Astrocyte (in vitro differentiated cells and primary cell): ENCODE measurements around the gene PXT1. TPM values are rescaled to one million over a fixed set of nuclear protein-coding genes. Genes with fewer than 3 reads are reported as not detected.

Experiments
- DNase-seq: peaks from one replicate; pipeline ENCODE4 v3.0.0-alpha.2; 2010; ENCODE audit warnings: low read depth
- FAIRE-seq: peaks from 2 replicates; lab custom pipeline; 2011; peaks lifted over from hg19 to GRCh38; lab: Jason Lieb, UNC
- H2AFZ ChIP-seq: 2 replicates; pipeline ENCODE4 v1.6.0; 2012; ENCODE audit warnings: low read depth, low read length, inconsistent platforms
- H3K27ac ChIP-seq: 2 replicates; pipeline ENCODE4 v1.5.1; 2011; ENCODE audit warnings: low read depth, low read length, inconsistent platforms
- H3K27me3 ChIP-seq: 2 replicates; pipeline ENCODE4 v1.6.0; 2011; ENCODE audit warnings: low read length, inconsistent platforms; ENCODE audit not compliant: insufficient read depth
- H3K36me3 ChIP-seq: 2 replicates; pipeline ENCODE4 v1.5.1; 2011; ENCODE audit warnings: low read length, inconsistent platforms; ENCODE audit not compliant: insufficient read depth
- H3K4me1 ChIP-seq: 2 replicates; pipeline ENCODE4 v1.5.1; 2011; ENCODE audit warnings: low read length, inconsistent platforms; ENCODE audit not compliant: insufficient read depth
- H3K4me2 ChIP-seq: 2 replicates; pipeline ENCODE4 v1.6.0; 2012; ENCODE audit warnings: low read length, inconsistent platforms
- H3K4me3 ChIP-seq: 2 replicates; pipeline ENCODE4 v1.5.1; 2011; ENCODE audit warnings: low read depth, mild to moderate bottlenecking, low read length, inconsistent platforms; ENCODE audit not compliant: insufficient read depth
- H3K79me2 ChIP-seq: 2 replicates; pipeline ENCODE4 v1.6.0; 2012; ENCODE audit warnings: mild to moderate bottlenecking, low read length, inconsistent platforms; ENCODE audit not compliant: insufficient read depth
- H3K9ac ChIP-seq: 2 replicates; pipeline ENCODE4 v1.6.0; 2012; ENCODE audit warnings: mild to moderate bottlenecking, low read length, inconsistent platforms
- H3K9me3 ChIP-seq: 2 replicates; pipeline ENCODE4 v1.5.1; 2012; ENCODE audit warnings: low read depth, mild to moderate bottlenecking, low read length, inconsistent platforms; ENCODE audit not compliant: insufficient read depth
- H4K20me1 ChIP-seq: 2 replicates; pipeline ENCODE4 v1.6.0; 2012; ENCODE audit warnings: low read length, inconsistent platforms; ENCODE audit not compliant: insufficient read depth
- H3K27ac Mint-ChIP-seq: one replicate; pipeline ENCODE4 v1.8.0; 2021; ENCODE audit warnings: mild to moderate bottlenecking, mixed read lengths; ENCODE audit not compliant: unreplicated experiment
- H3K27me3 Mint-ChIP-seq: one replicate; pipeline ENCODE4 v1.8.0; 2021; ENCODE audit warnings: low read depth, mixed read lengths; ENCODE audit not compliant: unreplicated experiment
- H3K36me3 Mint-ChIP-seq: one replicate; pipeline ENCODE4 v1.8.0; 2021; ENCODE audit warnings: low read depth, mixed read lengths; ENCODE audit not compliant: unreplicated experiment
- H3K4me1 Mint-ChIP-seq: one replicate; pipeline ENCODE4 v1.8.0; 2021; ENCODE audit warnings: low read depth, mixed read lengths; ENCODE audit not compliant: unreplicated experiment
- H3K4me3 Mint-ChIP-seq: one replicate; pipeline ENCODE4 v1.8.0; 2021; ENCODE audit warnings: mild to moderate bottlenecking, moderate library complexity, mixed read lengths; ENCODE audit not compliant: unreplicated experiment
- H3K9me3 Mint-ChIP-seq: one replicate; pipeline ENCODE4 v1.8.0; 2021; ENCODE audit warnings: mild to moderate bottlenecking, mixed read lengths; ENCODE audit not compliant: unreplicated experiment
- CTCF ChIP-seq: IDR thresholded peaks from 2 replicates; pipeline ENCODE4 v1.5.1; 2011; ENCODE audit warnings: low read depth, mild to moderate bottlenecking, inconsistent platforms, low read length, moderate library complexity; ENCODE audit not compliant: insufficient read depth
- EZH2 ChIP-seq: IDR thresholded peaks from 2 replicates; pipeline ENCODE4 v1.6.1; 2012; ENCODE audit warnings: mild to moderate bottlenecking, low read length, inconsistent platforms; ENCODE audit not compliant: insufficient read depth
- total RNA-seq: library from RNA; stranded (reverse); gene quantifications from 2 replicates; pipeline ENCODE4 v1.2.1, GENCODE V29; 2021

Gene PXT1
- total RNA-seq, 1 donor from 2014 or later: 0.09 TPM

GRCh38 chr6:36352477-36353157, 90.0 kb downstream of the PXT1 start:
- Histone ChIP-seq H3K9ac (no peak overlapping the region), H3K27ac (peak overlapping the region; percentile 96), H3K4me1 (peaks cover 23% of the 10 kb centered on the region), H3K27me3 (no peaks in the 10 kb centered on the region), H4K20me1 (no peaks in the 10 kb centered on the region), H3K36me3 (no peaks in the 10 kb centered on the region), H2AFZ (no peak overlapping the region), H3K9me3 (no peaks in the 10 kb centered on the region), H3K4me2 (no peak overlapping the region), H3K79me2 (no peaks in the 10 kb centered on the region), H3K4me3 (no peak overlapping the region)
- DNase-seq: no peak
- no peak for TF ChIP-seq CTCF
- no peak for TF ChIP-seq EZH2
- H3K9me3 Mint-ChIP-seq: peaks cover 5% of the 10 kb centered on the region
- H3K36me3 Mint-ChIP-seq: peaks cover 2% of the 10 kb centered on the region
- H3K4me3 Mint-ChIP-seq: no peak overlapping the region
- peaks cover 25% of the 10 kb centered on the region for H3K4me1 Mint-ChIP-seq
- no peaks in the 10 kb centered on the region for H3K27me3 Mint-ChIP-seq
- FAIRE-seq: no peak
- no peak overlapping the region for H3K27ac Mint-ChIP-seq

- H3K27ac ChIP-seq: peak overlapping the region; percentile 96
- H4K20me1 ChIP-seq: no peaks in the 10 kb centered on the region
- H2AFZ ChIP-seq: no peak overlapping the region
- no peak overlapping the region for H3K4me3 ChIP-seq
- H3K27me3 ChIP-seq: no peaks in the 10 kb centered on the region
- DNase-seq (peak; percentile 100), FAIRE-seq (peak; percentile 96)
- TF ChIP-seq EZH2: no peak
- TF ChIP-seq CTCF: no peak
- no peaks in the 10 kb centered on the region for H3K79me2 ChIP-seq
- Mint-ChIP-seq H3K4me3 (no peak overlapping the region), H3K4me1 (peaks cover 25% of the 10 kb centered on the region), H3K27ac (peak overlapping the region; percentile 98), H3K9me3 (peaks cover 5% of the 10 kb centered on the region), H3K36me3 (peaks cover 2% of the 10 kb centered on the region), H3K27me3 (no peaks in the 10 kb centered on the region)
- H3K4me1 ChIP-seq: peaks cover 23% of the 10 kb centered on the region
- H3K9ac ChIP-seq: peak overlapping the region; percentile 83
- peak overlapping the region; percentile 67 for H3K4me2 ChIP-seq
- no peaks in the 10 kb centered on the region for H3K9me3 ChIP-seq
- no peaks in the 10 kb centered on the region for H3K36me3 ChIP-seq
Measured at GRCh38 chr6:36350681-36351571, 91.7 kb downstream of the PXT1 start.
